ENCODE measurements around the gene SERPINH1.

- TF ChIP-seq POLR2A (IDR thresholded peaks at IDR 0.05; ENCODE audit: low read depth, low read length) (no peak), POLR2AphosphoS5 (IDR thresholded peaks at IDR 0.05; ENCODE audit: low read depth, low read length) (no peak)
Observed at GRCh38 chr11:75598264-75598663, 36.2 kb downstream of the SERPINH1 start.
